BJ (cell line): Measurements from ENCODE around the gene BMERB1. TPM values are rescaled to one million over a fixed set of nuclear protein-coding genes. Genes with fewer than 3 reads are reported as not detected.
A peak's percentile ranks its signal among the peaks of the same experiment; 100 is the strongest.
"Not testable (repeated sequence)": the region's sequence is repeated elsewhere in the genome, so short reads cannot be mapped to it uniquely, and the experiment has no call there.

Source experiments
- CTCF ChIA-PET: fragments of 350-600 bp; formaldehyde crosslinking; extraction: SDS; loops from one replicate; lab custom pipeline; 2021; ENCODE audit warnings: antibody characterized with exemption, inconsistent platforms; lab: Yijun Ruan, JAX
- POLR2A ChIA-PET: fragments of 300-600 bp; sonication (Branson Sonifier 250); formaldehyde crosslinking; extraction: SDS; loops from one replicate; lab custom pipeline; 2021; ENCODE audit warnings: antibody characterized with exemption; lab: Charles Lee
- DNase-seq: peaks from one replicate; pipeline ENCODE4 v3.0.0-alpha.2; 2011; ENCODE audit warnings: low read depth
- H3K27me3 ChIP-seq: 2 replicates; pipeline ENCODE4 v1.6.0; 2011; ENCODE audit warnings: low read length; ENCODE audit not compliant: control insufficient read depth, insufficient read depth
- H3K36me3 ChIP-seq: 2 replicates; pipeline ENCODE4 v1.5.1; 2011; ENCODE audit warnings: low read length; ENCODE audit not compliant: control insufficient read depth, insufficient read depth
- H3K4me3 ChIP-seq: 2 replicates; pipeline ENCODE4 v1.5.1; 2011; ENCODE audit warnings: low read depth, mild to moderate bottlenecking, control low read depth, low read length
- CTCF ChIP-seq: IDR thresholded peaks from 2 replicates; pipeline ENCODE4 v1.5.1; 2011; ENCODE audit warnings: low read depth, mild to moderate bottlenecking, control low read depth, inconsistent platforms, low read length, moderate library complexity; ENCODE audit not compliant: insufficient read depth
- polyA plus RNA-seq: library from polyadenylated mRNA; depleted of rRNA; stranded (reverse); fragments of >200 nt; gene quantifications from 2 replicates; pipeline ENCODE4 v1.2.3, GENCODE V29; 2011

The BMERB1 gene
- polyA plus RNA-seq, 1 experiment: 72.8 TPM

- peaks cover 23% of the 10 kb centered on the region for H3K36me3 ChIP-seq
- no peak for TF ChIP-seq CTCF
- no peak overlapping the region for H3K4me3 ChIP-seq
- no peak for DNase-seq
- POLR2A ChIA-PET: no interaction called here
- CTCF ChIA-PET: interaction anchor here (0.9 kb wide), 1 partner anchor 9 kb away, joined by 3 read pairs; no protein-coding TSS in a partner anchor
- no peaks in the 10 kb centered on the region for H3K27me3 ChIP-seq
Observed at GRCh38 chr16:15605839-15606517, 171.6 kb downstream of the BMERB1 start.

GRCh38 chr16:15606518-15607220 is 172.3 kb downstream of the BMERB1 start:
- no peak for DNase-seq
- Histone ChIP-seq H3K4me3 (no peak overlapping the region), H3K27me3 (no peaks in the 10 kb centered on the region), H3K36me3 (peaks cover 20% of the 10 kb centered on the region)
- no peak for TF ChIP-seq CTCF
- ChIA-PET CTCF (interaction anchor here (1.7 kb wide), 2 partner anchors 28 to 55 kb away, joined by 3 to 5 read pairs; no protein-coding TSS in a partner anchor), POLR2A (no interaction called here)

GRCh38 chr16:15607221-15607699 is 172.9 kb downstream of the BMERB1 start:
- peaks cover 18% of the 10 kb centered on the region for H3K36me3 ChIP-seq
- H3K27me3 ChIP-seq, DNase-seq, POLR2A ChIA-PET, H3K4me3 ChIP-seq: not testable (repeated sequence)
- CTCF ChIA-PET: interaction anchor here (1.7 kb wide), 2 partner anchors 28 to 56 kb away, joined by 3 to 5 read pairs; no protein-coding TSS in a partner anchor

- H3K27me3 ChIP-seq: no peaks in the 10 kb centered on the region
- no peak for TF ChIP-seq CTCF
- H3K4me3 ChIP-seq: no peak overlapping the region
- no peak for DNase-seq
- ChIA-PET POLR2A (no interaction called here), CTCF (interaction anchor here (0.6 to 1.7 kb wide), 3 partner anchors 17 to 56 kb away, joined by 3 to 5 read pairs (median 3); no protein-coding TSS in a partner anchor)
- peaks cover 17% of the 10 kb centered on the region for H3K36me3 ChIP-seq
Observed at GRCh38 chr16:15607700-15608396, 173.5 kb downstream of the BMERB1 start.

GRCh38 chr16:15608398-15609285 is 174.3 kb downstream of the BMERB1 start:
- CTCF ChIA-PET: interaction anchor here (0.6 to 1.7 kb wide), 2 partner anchors 16 to 26 kb away, joined by 3 to 5 read pairs; no protein-coding TSS in a partner anchor

More at GRCh38 chr16:15608398-15609285, 174.3 kb downstream of the BMERB1 start:
- POLR2A ChIA-PET: no interaction called here
- TF ChIP-seq CTCF: 0 out of 2 replicates have a peak, but pooled peaks have one; percentile 11
- Histone ChIP-seq H3K27me3 (no peaks in the 10 kb centered on the region), H3K4me3 (no peak overlapping the region), H3K36me3 (peaks cover 17% of the 10 kb centered on the region)
- no peak for DNase-seq
